Left ventricle myocardium inferior (tissue), 1 donor: ENCODE data around the gene ZFC3H1. TPM values are rescaled to one million over a fixed set of nuclear protein-coding genes. Genes with fewer than 3 reads are reported as not detected.

Source experiments
- DNase-seq: peaks from one replicate; pipeline ENCODE4 v3.0.0-alpha.2; 2020
- H3K27ac ChIP-seq: fragments of 200-600 bp; replicated peaks from 2 replicates; pipeline ENCODE4 v1.8.0; 2021
- H3K27me3 ChIP-seq: fragments of 200-600 bp; 2 replicates; pipeline ENCODE4 v1.8.0; 2021; ENCODE audit warnings: low read depth
- H3K36me3 ChIP-seq: fragments of 200-600 bp; 2 replicates; pipeline ENCODE4 v1.8.0; 2021
- H3K4me1 ChIP-seq: fragments of 200-600 bp; 2 replicates; pipeline ENCODE4 v1.8.0; 2021
- H3K4me3 ChIP-seq: fragments of 200-600 bp; 2 replicates; pipeline ENCODE4 v1.8.0; 2021; ENCODE audit warnings: mild to moderate bottlenecking, moderate library complexity
- H3K9me3 ChIP-seq: fragments of 200-600 bp; replicated peaks from 2 replicates; pipeline ENCODE4 v1.8.0; 2021
- CTCF ChIP-seq: fragments of 200-600 bp; IDR thresholded peaks from 2 replicates; pipeline ENCODE4 v1.8.0; 2021; ENCODE audit warnings: antibody characterized with exemption, mild to moderate bottlenecking, borderline replicate concordance
- intact Hi-C: fragments of 100-400 bp; cut with micrococcal nuclease; formaldehyde crosslinking; loops from one replicate; pipeline ENCODE4 v1.11.0; 2022
- total RNA-seq: library from RNA; stranded (reverse); fragmentation: NEBNext Ultra II Directional; extraction: Animal tissue kit (Norgen Biotek cat#: 25700); gene quantifications from one replicate; pipeline ENCODE4 v1.2.1, GENCODE V29; 2021
- donor health status: DM: no; HTN: yes; CAD: no; lungs with severe emphysema.

The ZFC3H1 gene
- total RNA-seq, 1 donor from 2014 or later = 18.3 TPM

- Histone ChIP-seq H3K36me3 (no peaks in the 10 kb centered on the region), H3K4me3 (no peak overlapping the region), H3K4me1 (no peaks in the 10 kb centered on the region), H3K9me3 (no peaks in the 10 kb centered on the region), H3K27ac (no peak overlapping the region), H3K27me3 (no peaks in the 10 kb centered on the region)
- DNase-seq = no peak
- TF ChIP-seq CTCF = no peak
- intact Hi-C loops = no loop called here
Measured at GRCh38 chr12:71671816-71672215, 8.2 kb upstream of the ZFC3H1 start.

GRCh38 chr12:71671311-71671710, 7.7 kb upstream of the ZFC3H1 start:
- no peaks in the 10 kb centered on the region for H3K36me3 ChIP-seq
- no peak for TF ChIP-seq CTCF
- no peak for DNase-seq
- H3K4me3 ChIP-seq = no peak overlapping the region
- H3K27me3 ChIP-seq = no peaks in the 10 kb centered on the region
- no peak overlapping the region for H3K27ac ChIP-seq
- intact Hi-C loops = no loop called here
- no peaks in the 10 kb centered on the region for H3K4me1 ChIP-seq
- H3K9me3 ChIP-seq = no peaks in the 10 kb centered on the region

- no peak for TF ChIP-seq CTCF
- H3K36me3 ChIP-seq = no peaks in the 10 kb centered on the region
- intact Hi-C loops = no loop called here
- DNase-seq = no peak
- no peaks in the 10 kb centered on the region for H3K27me3 ChIP-seq
- H3K9me3 ChIP-seq = no peaks in the 10 kb centered on the region
- no peak overlapping the region for H3K4me3 ChIP-seq
- H3K4me1 ChIP-seq = peaks cover 45% of the 10 kb centered on the region
- H3K27ac ChIP-seq = no peak overlapping the region
Measured at GRCh38 chr12:71666259-71666658, 2.6 kb upstream of the ZFC3H1 start.

- H3K27me3 ChIP-seq = no peaks in the 10 kb centered on the region
- peaks cover 2% of the 10 kb centered on the region for H3K36me3 ChIP-seq
- H3K27ac ChIP-seq = peak overlapping the region; percentile 95
- peaks cover 56% of the 10 kb centered on the region for H3K4me1 ChIP-seq
- H3K4me3 ChIP-seq = peak overlapping the region; percentile 82
- no peak for DNase-seq
- intact Hi-C loops = no loop called here
- no peaks in the 10 kb centered on the region for H3K9me3 ChIP-seq
- TF ChIP-seq CTCF = no peak
Measured at GRCh38 chr12:71665090-71665463, 1.4 kb upstream of the ZFC3H1 start.

DNA sequence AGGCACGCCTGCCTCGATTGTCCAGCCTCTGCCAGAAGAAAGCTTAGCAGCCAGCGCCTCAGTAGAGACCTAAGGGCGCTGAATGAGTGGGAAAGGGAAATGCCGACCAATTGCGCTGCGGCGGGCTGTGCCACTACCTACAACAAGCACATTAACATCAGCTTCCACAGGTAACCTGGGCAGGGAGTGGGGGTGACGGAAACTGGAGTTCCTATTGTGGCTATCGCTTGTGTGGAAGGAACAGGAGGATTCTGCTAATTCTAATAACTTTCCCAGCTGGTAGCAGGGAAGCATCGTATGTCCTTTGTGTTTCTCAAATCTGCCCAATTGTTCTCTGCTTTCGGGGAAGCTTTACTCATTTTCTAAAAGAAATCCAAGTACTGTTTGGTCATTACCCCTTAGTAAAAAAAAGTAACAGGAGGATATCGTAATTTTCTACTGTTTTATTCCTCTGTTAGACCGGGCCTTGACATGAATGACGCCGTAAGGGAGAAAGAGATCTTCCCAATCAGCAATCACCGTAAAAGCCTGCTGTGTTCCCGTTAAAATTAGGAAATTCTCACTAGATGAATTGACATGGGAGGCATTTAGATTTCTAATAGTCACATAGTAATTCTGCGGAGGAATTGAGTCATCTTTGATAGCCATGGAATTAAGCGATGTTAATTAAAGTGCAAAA, 902 bp upstream of the ZFC3H1 start:
- Histone ChIP-seq H3K9me3 (no peaks in the 10 kb centered on the region), H3K36me3 (peaks cover 8% of the 10 kb centered on the region), H3K27ac (peak overlapping the region; percentile 95), H3K4me1 (peaks cover 57% of the 10 kb centered on the region), H3K27me3 (no peaks in the 10 kb centered on the region), H3K4me3 (peak overlapping the region; percentile 82)
- intact Hi-C loops = no loop called here
- no peak for DNase-seq
- TF ChIP-seq CTCF = no peak
